A172 (cell line): ENCODE measurements around the gene FAM177B. TPM values are rescaled to one million over a fixed set of nuclear protein-coding genes. Genes with fewer than 3 reads are reported as not detected.

Experiments
- DNase-seq: peaks from one replicate; pipeline ENCODE4 v3.0.0-alpha.2; 2015; ENCODE audit warnings: low spot score
- total RNA-seq: library from RNA; depleted of rRNA; stranded (reverse); fragments of >200 nt; shearing (Covaris generic); gene quantifications from 2 replicates; pipeline ENCODE4 v1.2.3, GENCODE V29; 2014; rRNA removed

FAM177B gene
- not detected in 2 replicates for total RNA-seq

GRCh38 chr1:222736972-222737371 lies at the start of gene FAM177B:
Gene FAM177B (plus strand): TSS chr1:222737202. CDS start chr1:222746546, 9,344 bp downstream.
- no peak for DNase-seq

GRCh38 chr1:222691016-222691415 lies 46.0 kb upstream of the FAM177B start:
- DNase-seq: no peak

- no peak for DNase-seq
These were observed 42.1 kb upstream of the FAM177B start for GRCh38 chr1:222694927-222695326.

- DNase-seq: no peak
These were observed 40.3 kb upstream of the FAM177B start for GRCh38 chr1:222696741-222697140.

GRCh38 chr1:222697203-222697602 lies 39.8 kb upstream of the FAM177B start:
- no peak for DNase-seq

- DNase-seq: no peak
These were observed 39.2 kb upstream of the FAM177B start for GRCh38 chr1:222697826-222698225.

- DNase-seq: no peak
These were observed 34.8 kb upstream of the FAM177B start for GRCh38 chr1:222702210-222702609.

GRCh38 chr1:222704260-222704659 lies 32.7 kb upstream of the FAM177B start:
- DNase-seq: no peak

GRCh38 chr1:222706815-222707214 lies 30.2 kb upstream of the FAM177B start:
- no peak for DNase-seq

GRCh38 chr1:222709700-222710153 lies 27.3 kb upstream of the FAM177B start:
- DNase-seq: no peak

- peak; percentile 65 for DNase-seq
These were observed 25.4 kb upstream of the FAM177B start for GRCh38 chr1:222711319-222712252.

GRCh38 chr1:222712253-222713090 lies 24.5 kb upstream of the FAM177B start, which contains the start of the genes AIDA and BROX:
Gene AIDA (minus strand): TSS chr1:222712491. CDS start chr1:222712317, 174 bp downstream.
Gene BROX (plus strand): TSS chr1:222712564. CDS start chr1:222715700, 3,136 bp downstream.
- DNase-seq: peak; percentile 81

GRCh38 chr1:222713091-222713961 lies 23.7 kb upstream of the FAM177B start:
- peak; percentile 89 for DNase-seq

GRCh38 chr1:222716393-222716792 lies 20.6 kb upstream of the FAM177B start:
- DNase-seq: no peak

- no peak for DNase-seq
These were observed 8.3 kb upstream of the FAM177B start for GRCh38 chr1:222728746-222729145.

GRCh38 chr1:222730866-222731265 lies 6.1 kb upstream of the FAM177B start:
- no peak for DNase-seq

GRCh38 chr1:222732216-222733159 lies 4.5 kb upstream of the FAM177B start:
- DNase-seq: no peak

- no peak for DNase-seq
These were observed 2.3 kb upstream of the FAM177B start for GRCh38 chr1:222734740-222735139.

- DNase-seq: no peak
These were observed 532 bp upstream of the FAM177B start for GRCh38 chr1:222736470-222736869.

GRCh38 chr1:222739465-222739864 lies 2.5 kb downstream of the FAM177B start:
- no peak for DNase-seq
